DMS153 treated with DMSO at 0.1 percent for 48 hours (cell line): ENCODE data around the gene MTARC1.

ENCODE experiments used
- DNase-seq: peaks from one replicate; lab custom pipeline; 2025; ENCODE audit not compliant: unreplicated experiment; lab: John Stamatoyannopoulos, UW

Gene MTARC1

GRCh38 chr1:220770245-220770913 lies 16.3 kb upstream of the MTARC1 start:
- DNase-seq: no peak

DNA sequence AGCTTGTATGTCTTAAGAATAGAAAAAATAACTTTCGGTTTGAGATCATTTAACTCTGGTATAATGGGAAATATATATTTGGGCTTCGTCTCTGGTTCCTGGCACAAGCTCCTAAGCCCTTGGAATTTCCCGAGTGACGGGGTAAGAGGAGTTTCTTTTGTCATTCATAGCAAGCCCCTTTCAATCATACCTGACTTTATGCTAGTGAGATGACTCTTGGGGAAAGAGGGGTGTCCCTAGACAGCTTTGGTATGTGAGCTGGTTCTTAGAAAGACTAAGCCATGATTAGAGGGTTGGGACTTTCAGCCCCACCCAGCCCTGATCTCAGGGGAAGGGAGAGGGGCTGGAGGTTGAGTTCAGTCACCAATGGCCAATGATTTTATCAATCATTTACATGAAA lies 13.9 kb upstream of the MTARC1 start:
- no peak for DNase-seq

DNA sequence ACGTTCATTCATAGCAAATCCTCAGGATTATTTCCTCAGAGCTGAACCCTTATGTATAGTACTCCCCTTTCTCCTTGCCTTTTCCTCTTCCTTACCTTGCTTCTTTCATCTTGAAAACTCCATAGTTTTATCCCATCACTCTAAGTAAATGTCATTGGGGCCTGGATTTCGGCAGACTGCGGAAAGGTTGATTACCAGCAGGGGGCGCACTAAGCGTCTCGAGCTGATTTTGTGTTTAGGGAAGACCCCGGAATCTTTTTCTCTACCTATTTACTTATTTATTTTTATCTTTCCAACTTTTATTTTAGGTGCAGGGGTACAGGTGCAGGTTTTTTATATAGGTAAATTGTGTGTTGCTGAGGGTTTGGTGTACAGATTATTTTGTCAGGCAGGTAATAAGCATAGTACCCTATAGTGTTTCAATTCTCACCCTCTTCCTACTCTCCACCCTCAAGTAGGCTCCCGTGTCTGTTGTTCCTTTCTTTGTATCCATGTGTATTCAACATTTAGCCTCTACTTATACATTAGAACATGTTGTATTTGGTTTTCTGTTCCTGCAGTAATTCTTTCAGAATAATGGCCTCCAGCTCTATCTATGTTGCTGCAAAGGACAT lies 11.4 kb upstream of the MTARC1 start:
- DNase-seq: no peak

DNA sequence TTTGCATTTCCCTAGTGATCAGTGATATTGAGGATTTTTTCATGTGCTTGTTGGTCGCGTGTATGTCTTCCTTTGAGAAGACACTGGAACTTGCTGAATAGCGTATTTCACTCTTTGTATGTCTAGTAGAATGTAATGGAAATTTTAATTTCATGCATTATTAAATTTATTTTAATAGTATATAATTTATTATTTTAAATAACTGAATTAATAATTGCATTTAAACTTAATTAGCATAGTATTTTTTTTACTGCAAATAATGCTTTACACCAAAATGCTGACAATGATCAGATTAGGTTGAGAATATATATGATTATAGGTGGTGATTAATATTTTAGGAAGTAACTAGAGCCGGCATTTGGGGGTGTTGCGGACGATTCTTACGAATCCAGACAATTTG lies 10.5 kb upstream of the MTARC1 start:
- no peak for DNase-seq

GRCh38 chr1:220776720-220777326 lies 9.9 kb upstream of the MTARC1 start:
- peak; percentile 91 for DNase-seq

DNA sequence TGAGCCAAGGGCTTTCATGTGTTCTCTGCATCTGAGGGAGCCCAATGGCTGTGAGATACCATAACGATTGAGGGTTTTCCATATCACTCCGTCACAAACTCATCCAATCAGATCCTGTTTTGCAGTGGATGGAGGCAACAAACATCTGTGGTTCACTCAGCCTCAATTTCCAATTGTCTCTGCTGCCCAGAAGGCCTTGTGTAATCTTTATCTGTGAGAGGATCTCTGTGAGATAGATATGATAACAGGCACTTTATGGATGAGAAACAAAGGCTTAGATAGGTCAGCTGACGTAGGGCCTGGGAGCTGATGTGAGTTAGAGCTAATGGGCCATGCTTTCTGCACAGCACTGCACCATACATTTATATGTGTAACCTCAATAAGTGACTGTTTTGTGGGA lies 3.3 kb upstream of the MTARC1 start:
- DNase-seq: no peak

DNA sequence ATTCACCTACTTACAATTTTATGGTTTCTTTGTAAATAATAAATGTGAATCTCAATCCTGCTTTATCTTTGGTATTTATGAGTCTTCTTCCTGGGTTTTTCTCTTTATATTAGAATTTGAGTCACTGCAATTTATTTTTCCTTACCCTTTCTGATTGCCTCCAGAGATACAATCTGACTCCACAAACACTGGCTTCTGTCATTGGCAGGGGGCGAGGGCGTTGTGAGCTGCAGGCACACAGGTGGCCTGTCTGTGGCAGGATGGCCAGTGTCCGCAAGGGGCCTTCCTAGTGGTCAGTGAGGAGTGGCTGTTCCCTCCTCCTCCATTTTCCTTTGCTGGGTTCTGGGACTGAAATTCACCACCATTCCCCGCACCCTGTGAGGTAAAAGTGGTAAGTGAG lies 2.0 kb upstream of the MTARC1 start:
- no peak for DNase-seq

GRCh38 chr1:220785166-220786056 lies 1.3 kb upstream of the MTARC1 start:
- DNase-seq: no peak

GRCh38 chr1:220786057-220786336 lies 716 bp upstream of the MTARC1 start:
- DNase-seq: no peak

DNA sequence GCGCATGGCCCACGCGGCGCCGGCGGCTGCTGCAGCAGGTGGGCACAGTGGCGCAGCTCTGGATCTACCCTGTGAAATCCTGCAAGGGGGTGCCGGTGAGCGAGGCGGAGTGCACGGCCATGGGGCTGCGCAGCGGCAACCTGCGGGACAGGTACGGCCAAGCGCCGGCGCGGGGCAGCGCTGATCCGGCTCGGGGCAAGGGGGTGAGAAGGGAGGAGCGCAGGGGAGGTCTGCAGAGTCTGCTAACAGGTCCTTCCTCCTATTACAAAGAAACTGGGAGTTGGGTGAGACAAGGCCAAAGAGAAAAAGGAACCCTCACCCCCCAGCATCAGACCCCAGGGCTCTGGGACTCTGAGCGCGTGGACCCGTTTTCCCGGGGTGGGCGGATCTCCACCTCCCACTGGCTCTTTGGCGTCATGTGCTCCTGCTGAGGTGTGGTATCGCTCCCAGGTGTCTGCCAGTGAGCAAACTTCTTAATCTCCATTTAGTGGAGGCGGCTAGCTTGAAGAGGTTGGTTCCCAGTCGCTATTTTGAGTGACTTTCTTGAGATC lies 431 bp downstream of the MTARC1 start:
- DNase-seq: peak; percentile 75

DNA sequence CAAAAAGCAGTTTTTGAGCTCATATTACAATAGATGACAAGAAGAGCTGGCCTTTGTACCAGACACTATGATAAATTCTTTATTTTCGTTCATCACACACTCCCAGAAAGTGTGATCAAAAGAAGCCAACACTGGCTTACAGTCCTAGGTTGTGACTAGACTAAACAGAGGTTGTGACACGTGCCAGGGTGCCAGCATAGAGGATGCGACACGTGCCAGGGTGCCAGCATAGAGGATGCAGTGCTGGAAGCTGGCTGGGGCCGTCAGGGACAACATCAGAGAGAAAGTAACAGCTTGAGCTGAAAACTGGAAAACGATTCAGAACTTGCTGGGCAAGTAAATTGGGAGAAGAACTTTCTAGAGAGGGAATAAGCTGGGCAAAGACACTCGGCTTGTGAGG lies 2.2 kb downstream of the MTARC1 start:
- DNase-seq: no peak

DNA sequence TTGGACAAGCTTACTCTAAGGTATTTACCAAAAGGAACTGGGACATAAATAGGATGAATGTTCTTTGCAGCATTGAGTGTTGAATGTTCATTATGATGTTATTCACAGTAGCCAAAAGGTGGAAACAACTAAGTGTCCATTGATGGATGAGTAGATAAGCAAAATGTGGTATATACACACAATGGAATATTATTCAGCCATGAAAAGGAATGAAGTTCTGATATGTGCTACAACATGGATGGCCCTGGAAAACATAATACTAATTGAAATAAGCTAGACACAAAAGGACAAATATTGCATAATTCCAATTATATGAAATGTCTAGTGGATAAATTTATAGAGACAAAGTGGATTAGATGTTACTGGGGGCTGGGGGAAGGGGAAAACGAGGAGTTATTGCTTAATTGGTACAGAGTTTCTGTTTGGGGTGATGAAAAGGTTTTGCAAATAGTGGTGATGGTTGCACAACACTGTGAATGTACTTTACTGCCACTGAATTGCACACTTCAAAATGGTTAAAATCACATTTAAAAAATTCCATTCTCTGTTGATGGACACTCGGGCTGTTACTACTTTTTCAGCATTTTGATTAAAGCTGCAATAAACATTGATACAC lies 2.9 kb downstream of the MTARC1 start:
- no peak for DNase-seq

- peak; percentile 72 for DNase-seq
These were observed 4.6 kb downstream of the MTARC1 start for GRCh38 chr1:220791285-220791684.

GRCh38 chr1:220791956-220792355 lies 5.2 kb downstream of the MTARC1 start:
- no peak for DNase-seq

- DNase-seq: no peak
These were observed 9.8 kb downstream of the MTARC1 start for GRCh38 chr1:220796530-220796929.

- DNase-seq: no peak
These were observed 10.3 kb downstream of the MTARC1 start for GRCh38 chr1:220797044-220797443.

DNA sequence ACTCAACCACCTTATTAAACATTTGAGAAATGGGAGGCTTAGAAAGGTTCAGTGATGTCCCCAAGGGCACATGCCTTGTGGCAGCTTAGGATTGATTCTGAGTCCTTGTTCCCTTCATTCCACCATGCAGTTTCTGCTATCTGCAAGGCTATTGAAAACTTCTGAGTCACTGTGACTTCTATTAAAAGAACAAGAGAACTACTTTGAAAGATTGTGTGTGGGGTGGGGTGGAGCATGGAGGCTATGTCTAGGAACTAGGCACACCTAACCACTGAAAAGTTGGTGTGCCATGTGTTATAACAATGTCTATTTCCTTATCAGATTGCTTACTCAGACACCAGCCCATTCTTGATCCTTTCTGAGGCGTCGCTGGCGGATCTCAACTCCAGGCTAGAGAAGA lies 10.8 kb downstream of the MTARC1 start:
- no peak for DNase-seq

- no peak for DNase-seq
These were observed 11.6 kb downstream of the MTARC1 start for GRCh38 chr1:220798338-220798737.

DNA sequence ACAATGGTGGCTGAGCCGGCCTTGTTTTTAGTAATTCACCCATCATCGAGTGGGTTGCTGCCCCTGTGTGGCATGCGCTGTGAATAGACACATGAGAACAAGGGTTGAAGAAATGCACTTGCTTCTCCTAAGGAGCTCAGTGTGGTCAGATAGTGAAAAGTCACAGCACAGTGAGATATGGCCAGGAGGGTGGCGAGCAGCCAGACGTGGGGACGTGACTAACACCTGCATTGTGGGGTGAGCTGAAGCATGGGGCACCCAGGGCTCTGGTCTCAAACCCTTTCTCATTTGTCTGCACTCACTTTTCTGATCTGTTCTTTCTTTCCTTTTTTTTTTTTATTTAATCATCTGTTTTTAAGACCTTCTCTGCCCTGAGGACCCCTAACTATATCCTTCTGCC lies 13.5 kb downstream of the MTARC1 start:
- no peak for DNase-seq

DNA sequence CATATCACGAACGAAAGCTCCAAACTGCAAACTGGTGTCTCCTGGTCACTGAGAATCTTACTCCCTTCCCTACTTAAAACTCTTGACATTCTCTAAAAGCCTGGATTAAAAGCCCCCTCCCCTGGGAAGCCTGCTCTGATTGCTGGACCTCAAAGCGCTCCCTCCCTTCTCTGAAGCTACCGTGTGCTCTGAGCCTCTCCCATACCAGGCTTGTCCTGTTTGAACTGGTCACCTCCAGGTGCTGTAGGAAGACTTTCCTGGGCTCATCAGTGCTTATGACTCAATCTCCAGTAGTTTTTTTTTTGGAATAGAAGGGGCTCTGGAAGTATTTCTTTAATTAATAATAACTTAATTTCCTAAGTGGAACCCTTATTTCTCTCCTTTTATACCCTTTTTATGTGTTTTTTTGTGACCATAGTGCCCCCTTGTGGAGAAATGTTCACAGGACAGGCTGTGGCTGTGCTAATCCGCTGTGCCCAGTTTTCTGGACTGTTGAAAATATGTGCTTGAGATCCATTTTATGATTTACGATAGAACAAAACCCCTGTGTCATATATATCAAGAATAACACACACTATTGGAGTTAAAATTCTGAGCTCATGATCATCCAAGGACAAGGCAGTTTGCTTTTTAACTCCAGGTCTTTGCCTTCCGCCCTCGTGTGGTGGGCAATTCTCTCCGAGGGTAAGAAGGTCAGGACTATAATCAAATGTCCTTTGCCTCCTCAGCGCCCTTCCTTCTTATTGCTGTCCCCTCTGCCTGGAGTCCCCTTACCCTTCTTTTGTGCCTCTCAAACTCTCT lies 16.9 kb downstream of the MTARC1 start:
- DNase-seq: peak; percentile 38
